GM06990 (cell line): ENCODE measurements around the gene CNIH2.
A peak's percentile ranks its signal among the peaks of the same experiment; 100 is the strongest.
"Not testable (repeated sequence)": the region's sequence is repeated elsewhere in the genome, so short reads cannot be mapped to it uniquely, and the experiment has no call there.

ENCODE experiments used
- DNase-seq: peaks from one replicate; pipeline ENCODE4 v3.0.0-alpha.2; 2011; ENCODE audit not compliant: insufficient read length; ENCODE audit errors: extremely low read depth
- H3K27me3 ChIP-seq: replicated peaks from 2 replicates; pipeline ENCODE4 v1.6.0; 2011; ENCODE audit warnings: low read length; ENCODE audit not compliant: control insufficient read depth, insufficient read depth
- H3K36me3 ChIP-seq: 2 replicates; pipeline ENCODE4 v1.5.1; 2011; ENCODE audit warnings: low read length; ENCODE audit not compliant: control insufficient read depth, insufficient read depth
- H3K4me3 ChIP-seq: replicated peaks from 2 replicates; pipeline ENCODE4 v1.5.1; 2011; ENCODE audit warnings: low read depth, mild to moderate bottlenecking, control low read depth, low read length
- CTCF ChIP-seq: IDR thresholded peaks from 2 replicates; pipeline ENCODE4 v1.5.1; 2011; ENCODE audit warnings: low read length, control low read depth, mild to moderate bottlenecking, inconsistent platforms; ENCODE audit not compliant: insufficient read depth, poor library complexity, severe bottlenecking

CNIH2 gene

DNA sequence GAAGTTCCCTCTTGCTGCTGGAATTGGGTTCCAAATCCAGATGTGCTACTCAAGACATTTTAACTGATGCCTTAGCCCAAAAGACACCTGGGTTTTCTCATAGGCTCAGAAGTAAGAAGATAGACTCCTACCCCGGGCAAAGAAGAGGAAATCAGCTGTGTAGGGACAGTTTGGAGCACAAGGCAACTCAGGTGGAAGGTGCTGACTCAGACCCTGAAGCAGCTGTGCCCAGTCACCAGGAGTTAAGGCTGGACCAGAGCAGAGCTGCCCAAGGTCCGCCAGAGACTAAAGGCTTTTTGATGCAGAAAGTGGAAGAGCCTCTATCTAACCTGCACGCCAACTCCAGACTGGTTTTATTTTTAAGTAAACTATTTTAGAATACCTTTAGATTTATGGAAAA, 30.2 kb upstream of the CNIH2 start:
- no peak for TF ChIP-seq CTCF
- peaks cover 18% of the 10 kb centered on the region for H3K36me3 ChIP-seq
- DNase-seq = no peak

DNA sequence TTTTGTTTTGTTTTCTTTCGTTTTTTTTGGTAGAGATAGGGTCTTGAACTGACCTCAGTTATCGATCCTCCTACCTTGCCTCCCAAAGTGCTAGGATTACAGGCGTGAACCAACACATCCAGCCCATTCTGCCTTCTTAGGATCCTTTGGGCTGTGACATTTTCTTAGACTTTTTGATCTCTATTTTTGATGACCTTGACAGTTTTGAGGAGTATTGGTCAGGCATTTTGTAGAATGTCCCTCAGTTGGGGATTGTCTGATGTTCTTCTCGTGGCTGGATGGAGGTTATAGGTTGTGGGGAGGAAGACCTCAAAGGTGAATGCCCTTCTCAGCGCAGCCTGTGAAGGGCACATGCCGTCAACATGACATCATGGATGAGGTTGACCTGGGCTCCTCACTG, 29.1 kb upstream of the CNIH2 start:
- TF ChIP-seq CTCF = no peak
- peaks cover 11% of the 10 kb centered on the region for H3K36me3 ChIP-seq
- no peaks in the 10 kb centered on the region for H3K27me3 ChIP-seq
- no peak for DNase-seq
- H3K4me3 ChIP-seq = no peak overlapping the region

More for the DNA sequence above, 30.2 kb upstream of the CNIH2 start:
- Histone ChIP-seq H3K4me3 (no peak overlapping the region), H3K27me3 (no peaks in the 10 kb centered on the region)

- H3K27me3 ChIP-seq = no peaks in the 10 kb centered on the region
- DNase-seq = no peak
- H3K4me3 ChIP-seq = no peak overlapping the region
- H3K36me3 ChIP-seq = peaks cover 3% of the 10 kb centered on the region
- TF ChIP-seq CTCF = no peak
Observed at GRCh38 chr11:66251809-66252208, 26.2 kb upstream of the CNIH2 start.

DNA sequence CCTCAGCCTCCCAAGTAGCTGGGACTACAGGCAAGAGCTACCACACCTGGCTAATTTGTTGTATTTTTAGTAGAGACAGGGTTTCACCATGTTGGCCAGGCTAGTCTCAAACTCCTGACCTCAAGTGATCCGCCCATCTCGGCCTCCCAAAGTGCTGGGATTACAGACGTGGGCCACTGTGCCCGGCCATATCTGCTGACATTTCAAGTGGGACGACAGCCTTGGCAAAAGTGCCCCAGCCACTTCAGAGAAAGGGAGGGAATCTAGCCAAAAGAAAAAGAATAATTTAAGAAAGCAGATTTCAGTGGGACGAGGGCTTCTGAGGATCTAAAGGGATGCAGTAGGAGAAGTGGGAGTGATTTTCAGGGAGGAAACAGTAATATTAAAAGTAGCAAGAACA, 24.9 kb upstream of the CNIH2 start:
- not testable (repeated sequence) for H3K4me3 ChIP-seq, H3K27me3 ChIP-seq, H3K36me3 ChIP-seq, DNase-seq

DNA sequence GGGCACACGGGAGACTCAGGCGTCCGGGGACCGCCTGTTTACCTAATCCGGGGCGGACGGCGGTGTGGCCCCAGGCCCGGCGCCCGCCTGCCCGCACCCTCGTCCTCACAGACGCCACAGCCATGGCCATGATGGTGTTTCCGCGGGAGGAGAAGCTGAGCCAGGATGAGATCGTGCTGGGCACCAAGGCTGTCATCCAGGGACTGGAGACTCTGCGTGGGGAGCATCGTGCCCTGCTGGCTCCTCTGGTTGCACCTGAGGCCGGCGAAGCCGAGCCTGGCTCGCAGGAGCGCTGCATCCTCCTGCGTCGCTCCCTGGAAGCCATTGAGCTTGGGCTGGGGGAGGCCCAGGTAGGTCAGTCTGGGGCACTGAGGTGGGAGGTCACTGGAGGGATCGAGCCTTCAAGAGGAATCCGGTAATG, 19.5 kb upstream of the CNIH2 start:
- DNase-seq = no peak
- Histone ChIP-seq H3K36me3 (peaks cover 30% of the 10 kb centered on the region), H3K27me3 (no peaks in the 10 kb centered on the region), H3K4me3 (peak overlapping the region; percentile 70)
- no peak for TF ChIP-seq CTCF

- Histone ChIP-seq H3K36me3 (peaks cover 34% of the 10 kb centered on the region), H3K4me3 (no peak overlapping the region; the same call in 1 of the 2 replicates), H3K27me3 (no peaks in the 10 kb centered on the region)
- TF ChIP-seq CTCF = no peak
- DNase-seq = no peak
Observed at GRCh38 chr11:66259225-66259624, 18.8 kb upstream of the CNIH2 start.
